Stimulated activated naive CD8-positive, alpha-beta T cell treated with anti-CD3 and anti-CD28 coated beads, Interleukin-15, Interleukin-2, amounts not matched to agents 100 ng/mL and 50 ng/mL, for 24 hours (primary cell): Measurements from ENCODE around the gene RCBTB1.

ENCODE experiments used
- H3K27ac Mint-ChIP-seq: one replicate; pipeline ENCODE4 v1.8.0; 2021; ENCODE audit warnings: mild to moderate bottlenecking, mixed read lengths
- H3K27me3 Mint-ChIP-seq: one replicate; pipeline ENCODE4 v1.8.0; 2021; ENCODE audit warnings: mixed read lengths
- H3K36me3 Mint-ChIP-seq: one replicate; pipeline ENCODE4 v1.8.0; 2021; ENCODE audit warnings: low read depth, mixed read lengths
- H3K4me1 Mint-ChIP-seq: one replicate; pipeline ENCODE4 v1.8.0; 2021; ENCODE audit warnings: low read depth, mixed read lengths
- H3K4me3 Mint-ChIP-seq: one replicate; pipeline ENCODE4 v1.8.0; 2021; ENCODE audit warnings: mild to moderate bottlenecking, mixed read lengths
- H3K9me3 Mint-ChIP-seq: one replicate; pipeline ENCODE4 v1.8.0; 2021; ENCODE audit warnings: mixed read lengths

RCBTB1 gene

GRCh38 chr13:49550942-49551644 lies 34.3 kb downstream of the RCBTB1 start:
- Mint-ChIP-seq H3K4me3 (no peak overlapping the region), H3K9me3 (no peaks in the 10 kb centered on the region), H3K27ac (no peak overlapping the region), H3K27me3 (no peaks in the 10 kb centered on the region), H3K36me3 (peaks cover 47% of the 10 kb centered on the region), H3K4me1 (no peaks in the 10 kb centered on the region)

DNA sequence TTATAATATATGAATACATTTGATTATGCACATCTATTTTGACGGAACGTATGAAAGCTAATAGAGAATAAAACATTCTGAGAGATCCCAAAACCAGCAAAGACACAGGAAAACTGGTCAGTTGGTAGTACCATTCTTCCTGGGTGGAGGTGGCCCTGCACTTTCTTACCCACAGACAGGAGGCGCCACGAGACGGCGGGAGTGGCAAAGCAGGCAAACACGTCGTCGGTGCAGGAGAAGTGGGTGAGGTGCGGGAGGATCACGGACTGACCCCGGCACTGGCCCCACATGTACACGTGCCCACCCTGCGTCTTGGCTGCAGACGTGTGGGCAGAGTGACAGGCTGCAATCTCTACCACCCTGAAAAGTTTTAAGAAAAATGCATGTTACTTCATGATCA lies 36.1 kb downstream of the RCBTB1 start:
- Mint-ChIP-seq H3K36me3 (peaks cover 43% of the 10 kb centered on the region), H3K4me3 (no peak overlapping the region), H3K27ac (no peak overlapping the region), H3K4me1 (no peaks in the 10 kb centered on the region), H3K27me3 (no peaks in the 10 kb centered on the region), H3K9me3 (no peaks in the 10 kb centered on the region)

- Mint-ChIP-seq H3K4me3 (no peak overlapping the region), H3K27me3 (no peaks in the 10 kb centered on the region), H3K9me3 (no peaks in the 10 kb centered on the region), H3K4me1 (no peaks in the 10 kb centered on the region), H3K27ac (no peak overlapping the region), H3K36me3 (peaks cover 36% of the 10 kb centered on the region)
Measured at GRCh38 chr13:49546561-49546960, 38.8 kb downstream of the RCBTB1 start.

DNA sequence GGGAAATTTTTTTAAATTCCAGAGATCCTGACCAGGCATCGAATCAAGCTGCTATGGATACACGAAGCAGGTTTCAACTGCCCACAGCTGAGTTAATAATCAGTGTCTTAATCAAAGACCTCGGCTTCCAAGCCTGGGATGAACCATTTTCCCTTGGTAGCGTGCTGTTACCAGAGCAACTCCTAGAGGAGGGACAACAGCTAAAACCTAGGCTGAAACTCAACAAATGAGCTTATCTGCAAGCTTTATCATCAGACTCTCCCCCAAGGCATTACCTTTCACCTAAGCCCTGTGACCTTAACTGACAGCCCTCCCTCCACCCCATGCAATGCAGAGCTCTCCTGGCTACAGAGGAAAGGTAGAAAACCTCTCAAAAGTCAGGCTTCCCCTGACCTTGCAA lies 39.7 kb downstream of the RCBTB1 start:
- no peaks in the 10 kb centered on the region for H3K9me3 Mint-ChIP-seq
- H3K27ac Mint-ChIP-seq: no peak overlapping the region
- H3K4me1 Mint-ChIP-seq: peaks cover 4% of the 10 kb centered on the region
- peaks cover 39% of the 10 kb centered on the region for H3K36me3 Mint-ChIP-seq
- no peak overlapping the region for H3K4me3 Mint-ChIP-seq
- no peaks in the 10 kb centered on the region for H3K27me3 Mint-ChIP-seq

GRCh38 chr13:49543656-49544055 lies 41.7 kb downstream of the RCBTB1 start:
- peaks cover 36% of the 10 kb centered on the region for H3K36me3 Mint-ChIP-seq
- H3K27me3 Mint-ChIP-seq: no peaks in the 10 kb centered on the region
- H3K27ac Mint-ChIP-seq: no peak overlapping the region
- H3K4me3 Mint-ChIP-seq: no peak overlapping the region
- H3K4me1 Mint-ChIP-seq: peaks cover 20% of the 10 kb centered on the region
- H3K9me3 Mint-ChIP-seq: no peaks in the 10 kb centered on the region

DNA sequence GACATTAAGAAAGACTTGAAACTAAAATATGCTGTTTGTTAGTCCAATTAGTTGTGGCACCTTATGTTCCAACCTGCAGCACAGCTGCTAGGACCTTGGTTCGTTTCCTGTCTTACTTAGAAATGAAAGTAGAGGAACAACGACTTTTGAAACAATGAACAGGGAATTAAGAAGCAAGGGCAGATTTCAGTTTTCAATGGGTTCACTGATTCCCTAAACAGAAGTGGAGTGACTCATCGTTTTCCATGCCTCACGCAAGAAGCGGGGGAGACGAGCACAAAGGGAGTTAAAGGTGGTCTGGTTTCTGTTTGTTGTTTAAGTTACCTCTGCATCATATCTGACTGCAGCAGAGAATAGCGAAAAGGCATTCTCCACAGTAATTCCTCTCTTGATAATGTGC lies 44.8 kb downstream of the RCBTB1 start:
- Mint-ChIP-seq H3K4me1 (peaks cover 20% of the 10 kb centered on the region), H3K36me3 (peaks cover 40% of the 10 kb centered on the region), H3K9me3 (no peaks in the 10 kb centered on the region), H3K27me3 (no peaks in the 10 kb centered on the region), H3K4me3 (peak overlapping the region; percentile 49), H3K27ac (peak overlapping the region; percentile 72)

GRCh38 chr13:49539746-49540145 lies 45.6 kb downstream of the RCBTB1 start:
- H3K9me3 Mint-ChIP-seq: no peaks in the 10 kb centered on the region
- no peak overlapping the region for H3K4me3 Mint-ChIP-seq
- H3K27ac Mint-ChIP-seq: no peak overlapping the region
- peaks cover 20% of the 10 kb centered on the region for H3K4me1 Mint-ChIP-seq
- peaks cover 36% of the 10 kb centered on the region for H3K36me3 Mint-ChIP-seq
- no peaks in the 10 kb centered on the region for H3K27me3 Mint-ChIP-seq

DNA sequence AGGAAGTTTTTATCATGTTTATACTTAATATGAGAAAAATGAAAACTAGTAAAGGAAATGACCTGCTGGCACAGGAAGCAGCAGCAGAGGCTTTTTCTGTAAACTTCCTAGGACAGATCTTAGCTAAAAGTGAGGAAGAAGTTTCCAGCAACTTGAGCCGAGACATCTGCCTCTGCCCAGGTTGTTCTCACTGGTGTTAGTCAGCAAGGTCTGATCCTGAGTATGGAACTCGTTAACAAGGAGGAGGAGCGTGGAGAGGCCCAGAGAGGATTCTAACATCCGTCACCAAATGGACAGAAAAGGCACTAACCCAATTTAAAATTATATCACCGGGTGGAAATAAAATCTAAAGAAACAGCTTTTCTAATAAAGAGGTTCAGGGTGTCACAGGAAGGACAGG lies 46.0 kb downstream of the RCBTB1 start:
- Mint-ChIP-seq H3K4me1 (peaks cover 20% of the 10 kb centered on the region), H3K27ac (peak overlapping the region; percentile 71), H3K4me3 (no peak overlapping the region), H3K9me3 (no peaks in the 10 kb centered on the region), H3K27me3 (no peaks in the 10 kb centered on the region), H3K36me3 (peaks cover 36% of the 10 kb centered on the region)

GRCh38 chr13:49538404-49538803 lies 47.0 kb downstream of the RCBTB1 start:
- Mint-ChIP-seq H3K4me3 (no peak overlapping the region), H3K36me3 (peaks cover 41% of the 10 kb centered on the region), H3K4me1 (peaks cover 24% of the 10 kb centered on the region), H3K27me3 (no peaks in the 10 kb centered on the region), H3K9me3 (no peaks in the 10 kb centered on the region), H3K27ac (no peak overlapping the region)

DNA sequence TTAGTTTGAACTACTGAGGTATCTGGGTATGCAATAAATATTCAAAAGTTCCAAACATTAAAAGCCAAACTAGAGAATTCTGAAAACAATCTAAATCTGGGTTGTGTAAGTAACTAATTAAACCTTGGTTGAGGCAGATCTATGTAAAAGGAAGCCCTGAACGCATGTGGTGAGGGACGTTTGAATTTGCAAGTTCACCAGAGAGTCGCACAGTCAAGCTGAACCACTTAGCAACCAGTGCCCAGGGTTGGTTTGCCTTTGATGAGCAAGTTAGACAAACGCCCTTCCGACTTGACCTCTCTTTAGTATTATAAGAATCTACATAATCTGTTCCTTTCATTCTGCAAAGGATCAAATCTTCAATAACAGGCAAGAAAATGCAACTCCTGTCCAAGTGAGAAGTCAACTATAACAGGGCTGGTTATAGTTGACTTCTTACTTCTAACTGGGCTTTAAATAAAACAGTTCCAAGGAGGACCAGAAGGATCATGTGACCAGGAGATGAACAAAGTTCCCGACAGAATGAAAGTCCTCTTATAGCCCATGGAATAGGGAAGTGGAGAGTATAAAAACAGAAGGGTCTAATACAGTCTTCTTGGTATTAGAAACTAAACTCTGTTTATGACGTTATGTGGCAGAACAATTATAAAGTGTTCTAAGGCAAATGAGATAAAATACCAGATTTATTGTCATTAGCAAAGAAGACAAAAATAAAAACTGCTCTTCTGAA lies 49.0 kb downstream of the RCBTB1 start:
- no peak overlapping the region for H3K27ac Mint-ChIP-seq
- H3K36me3 Mint-ChIP-seq: peaks cover 48% of the 10 kb centered on the region
- H3K9me3 Mint-ChIP-seq: no peaks in the 10 kb centered on the region
- H3K27me3 Mint-ChIP-seq: no peaks in the 10 kb centered on the region
- no peak overlapping the region for H3K4me3 Mint-ChIP-seq
- peaks cover 34% of the 10 kb centered on the region for H3K4me1 Mint-ChIP-seq

- no peaks in the 10 kb centered on the region for H3K9me3 Mint-ChIP-seq
- no peaks in the 10 kb centered on the region for H3K27me3 Mint-ChIP-seq
- peaks cover 45% of the 10 kb centered on the region for H3K36me3 Mint-ChIP-seq
- no peak overlapping the region for H3K27ac Mint-ChIP-seq
- H3K4me1 Mint-ChIP-seq: peaks cover 26% of the 10 kb centered on the region
- H3K4me3 Mint-ChIP-seq: peak overlapping the region; percentile 7
Measured at GRCh38 chr13:49533591-49534269, 51.6 kb downstream of the RCBTB1 start.

DNA sequence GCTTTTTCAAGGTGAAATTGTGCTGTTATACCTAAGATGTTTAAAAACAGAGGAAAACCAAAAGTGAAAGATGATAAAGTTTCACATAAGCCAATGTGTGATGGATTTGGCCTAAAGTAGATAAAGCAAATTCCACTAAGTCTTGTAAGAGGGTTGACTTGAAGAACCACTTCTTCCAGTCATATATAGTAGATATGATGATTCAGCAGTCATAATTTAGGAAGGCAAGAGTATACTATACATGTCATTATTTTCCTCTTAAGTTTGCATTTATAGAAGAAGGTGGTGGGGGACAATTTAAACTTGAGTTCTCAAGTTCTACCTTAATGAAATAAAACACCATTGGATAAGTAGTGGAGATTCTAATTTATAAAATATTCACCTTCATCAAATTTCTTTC lies 52.3 kb downstream of the RCBTB1 start:
- no peak overlapping the region for H3K27ac Mint-ChIP-seq
- no peak overlapping the region for H3K4me3 Mint-ChIP-seq
- peaks cover 26% of the 10 kb centered on the region for H3K4me1 Mint-ChIP-seq
- H3K36me3 Mint-ChIP-seq: peaks cover 49% of the 10 kb centered on the region
- H3K9me3 Mint-ChIP-seq: no peaks in the 10 kb centered on the region
- H3K27me3 Mint-ChIP-seq: no peaks in the 10 kb centered on the region

GRCh38 chr13:49532593-49532992 lies 52.8 kb downstream of the RCBTB1 start:
- Mint-ChIP-seq H3K9me3 (no peaks in the 10 kb centered on the region), H3K4me3 (no peak overlapping the region), H3K4me1 (peaks cover 26% of the 10 kb centered on the region), H3K27ac (no peak overlapping the region), H3K36me3 (peaks cover 47% of the 10 kb centered on the region), H3K27me3 (no peaks in the 10 kb centered on the region)

- peak overlapping the region; percentile 61 for H3K27ac Mint-ChIP-seq
- no peaks in the 10 kb centered on the region for H3K27me3 Mint-ChIP-seq
- H3K9me3 Mint-ChIP-seq: no peaks in the 10 kb centered on the region
- H3K36me3 Mint-ChIP-seq: peaks cover 51% of the 10 kb centered on the region
- H3K4me1 Mint-ChIP-seq: peaks cover 26% of the 10 kb centered on the region
- H3K4me3 Mint-ChIP-seq: no peak overlapping the region
Measured at GRCh38 chr13:49530457-49530856, 54.9 kb downstream of the RCBTB1 start.

GRCh38 chr13:49528161-49528560 lies 57.2 kb downstream of the RCBTB1 start:
- H3K27ac Mint-ChIP-seq: no peak overlapping the region

More at GRCh38 chr13:49528161-49528560, 57.2 kb downstream of the RCBTB1 start:
- Mint-ChIP-seq H3K4me3 (no peak overlapping the region), H3K4me1 (peaks cover 24% of the 10 kb centered on the region), H3K9me3 (no peaks in the 10 kb centered on the region), H3K27me3 (no peaks in the 10 kb centered on the region), H3K36me3 (peaks cover 61% of the 10 kb centered on the region)
